ENCODE data around the gene IL10RA.

The IL10RA gene

GRCh38 chr11:118018401-118018800 lies 32.2 kb downstream of the IL10RA start:
- H3K4me3 ChIP-seq (ENCODE audit: low read length), result no peak overlapping the region
- DNase-seq (ENCODE audit: low read depth, low spot score), result no peak

GRCh38 chr11:118021146-118021545 lies 35.0 kb downstream of the IL10RA start:
- H3K4me3 ChIP-seq (ENCODE audit: low read length), result no peak overlapping the region

GRCh38 chr11:118027694-118028093 lies 41.5 kb downstream of the IL10RA start:
- DNase-seq (ENCODE audit: low read depth, low spot score), result no peak
- H3K4me3 ChIP-seq (ENCODE audit: low read length), result no peak overlapping the region

More at GRCh38 chr11:118021146-118021545, 35.0 kb downstream of the IL10RA start:
- DNase-seq (ENCODE audit: low read depth, low spot score), result no peak

- H3K4me3 ChIP-seq (ENCODE audit: low read length), result no peak overlapping the region
- no peak for DNase-seq (ENCODE audit: low read depth, low spot score)
These were observed 42.4 kb downstream of the IL10RA start for GRCh38 chr11:118028626-118029025.

- no peak for DNase-seq (ENCODE audit: low read depth, low spot score)
- H3K4me3 ChIP-seq (ENCODE audit: low read length), result no peak overlapping the region
These were observed 47.2 kb downstream of the IL10RA start for GRCh38 chr11:118033443-118033842.

GRCh38 chr11:118042141-118042540 lies 55.9 kb downstream of the IL10RA start:
- DNase-seq (ENCODE audit: low read depth, low spot score), result no peak
- no peak overlapping the region for H3K4me3 ChIP-seq (ENCODE audit: low read length)

- no peak overlapping the region for H3K4me3 ChIP-seq (ENCODE audit: low read length)
- DNase-seq (ENCODE audit: low read depth, low spot score), result no peak
These were observed 56.6 kb downstream of the IL10RA start for GRCh38 chr11:118042796-118043195.

- no peak for DNase-seq (ENCODE audit: low read depth, low spot score)
These were observed 59.0 kb downstream of the IL10RA start for GRCh38 chr11:118045191-118045590.

GRCh38 chr11:118046051-118046963 lies 60.1 kb downstream of the IL10RA start:
- peak; percentile 75 for DNase-seq (ENCODE audit: low read depth, low spot score)
- H3K4me3 ChIP-seq (ENCODE audit: low read length), result no peak overlapping the region

More at GRCh38 chr11:118045191-118045590, 59.0 kb downstream of the IL10RA start:
- no peak overlapping the region for H3K4me3 ChIP-seq (ENCODE audit: low read length)

- no peak overlapping the region for H3K4me3 ChIP-seq (ENCODE audit: low read length)
- no peak for DNase-seq (ENCODE audit: low read depth, low spot score)
These were observed 60.9 kb downstream of the IL10RA start for GRCh38 chr11:118046964-118047700.

- no peak for DNase-seq (ENCODE audit: low read depth, low spot score)
- no peak overlapping the region for H3K4me3 ChIP-seq (ENCODE audit: low read length)
These were observed 61.6 kb downstream of the IL10RA start for GRCh38 chr11:118047749-118048148.

GRCh38 chr11:118048472-118049370 lies 62.5 kb downstream of the IL10RA start:
- DNase-seq (ENCODE audit: low read depth, low spot score), result no peak
- H3K4me3 ChIP-seq (ENCODE audit: low read length), result no peak overlapping the region

- no peak overlapping the region for H3K4me3 ChIP-seq (ENCODE audit: low read length)
- no peak for DNase-seq (ENCODE audit: low read depth, low spot score)
These were observed 63.6 kb downstream of the IL10RA start for GRCh38 chr11:118049771-118050170.

GRCh38 chr11:118050208-118050891 lies 64.2 kb downstream of the IL10RA start:
- no peak for DNase-seq (ENCODE audit: low read depth, low spot score)
- H3K4me3 ChIP-seq (ENCODE audit: low read length), result no peak overlapping the region

Measured in Jurkat, Clone E6-1 (cell line).